Measurements from ENCODE around the gene PCBP3. TPM values are rescaled to one million over a fixed set of nuclear protein-coding genes. Genes with fewer than 3 reads are reported as not detected.

The PCBP3 gene
- total and polyA plus RNA-seq, 2 of the 13 experiments (the other 11 are each of a cell fraction or from before 2014, with no cell fraction given): not detected

- TF ChIP-seq NFYB (CRISPR knock-in tag; IDR thresholded peaks at IDR 0.05) (no peak), ZNF224 (CRISPR knock-in tag; IDR thresholded peaks at IDR 0.05) (no peak), TEAD2 (CRISPR knock-in tag; IDR thresholded peaks at IDR 0.05) (no peak), SUZ12 (IDR thresholded peaks at IDR 0.05; ENCODE audit: low read depth, low read length) (no peak), MAX (IDR thresholded peaks at IDR 0.05) (no peak), ZNF563 (CRISPR knock-in tag; IDR thresholded peaks at IDR 0.05) (no peak), MAFF (IDR thresholded peaks at IDR 0.05; ENCODE audit: low read depth, low read length) (no peak), SMAD3 (CRISPR knock-in tag; IDR thresholded peaks at IDR 0.05) (no peak)
Measured at GRCh38 chr21:45957981-45958600, 314.6 kb downstream of the PCBP3 start (continued).

DNA sequence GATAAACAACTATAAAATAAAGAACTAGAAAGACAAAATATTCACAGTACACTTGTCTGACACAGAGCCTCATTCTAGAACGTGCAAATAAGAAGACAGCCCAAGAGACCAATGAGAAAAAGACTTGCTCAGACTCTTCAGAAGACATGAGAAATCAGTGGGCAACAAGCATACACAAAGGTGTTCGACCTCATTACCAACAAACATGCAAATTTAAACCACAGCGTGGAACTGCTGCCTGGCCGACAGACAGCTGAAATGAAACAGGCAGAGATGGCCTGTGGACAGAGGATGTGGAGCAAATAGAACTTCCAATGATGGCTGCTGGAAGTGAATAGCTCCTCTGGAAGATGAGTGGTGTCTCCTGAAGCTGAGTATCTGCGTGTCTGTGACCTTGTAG is 315.7 kb downstream of the PCBP3 start:
- DNase-seq (ENCODE audit: low spot score) (no peak), FAIRE-seq (no peak), ATAC-seq (no peak)
- ChIA-PET CTCF (ENCODE audit: low intra/inter-chr PET ratio, low total read pairs) (no interaction called here), POLR2A (no interaction called here)
- in situ Hi-C loops (cut with HindIII; ENCODE audit: extremely low pct_ligation_motif_present, low pct_unique_long_range_greater_than_20kb): no loop called here
- Histone ChIP-seq H3K27me3 (ENCODE audit: control insufficient read depth in 1 of 2, insufficient read depth in 2 of 2, low read length in 2 of 2) (peaks cover 0 to 14% of the 10 kb centered on the region in 2 experiments; a peak in 2 of 5 replicates), H2AFZ (ENCODE audit: low read length) (no peak overlapping the region), H3K79me2 (ENCODE audit: insufficient read depth, low read length) (no peaks in the 10 kb centered on the region), H3K4me2 (ENCODE audit: low read depth, low read length) (no peak overlapping the region), H3K9ac (ENCODE audit: insufficient read depth, low read depth, low read length) (no peak overlapping the region), H4K20me1 (ENCODE audit: insufficient read depth, low read length) (no peaks in the 10 kb centered on the region), H3K4me3 (replicated peaks in 1 of 3; ENCODE audit: insufficient read depth in 1 of 3, low read depth in 2 of 3, low read length in 3 of 3) (no peak overlapping the region), H3K9me3 (ENCODE audit: low read length) (no peaks in the 10 kb centered on the region; the same call in 1 of the 2 replicates), H3K4me1 (ENCODE audit: insufficient read depth, low read length) (no peaks in the 10 kb centered on the region), H3K36me3 (replicated peaks in 1 of 2; ENCODE audit: control insufficient read depth in 1 of 2, insufficient read depth in 2 of 2, low read length in 2 of 2) (no peaks in the 10 kb centered on the region), H3K27ac (ENCODE audit: extremely low read length, insufficient read depth, low read length) (no peak overlapping the region)
- 0% methylated on average over 5 of the region's 5 CpGs for WGBS (ENCODE audit: low lambda C conversion rate)
- intact Hi-C loops (cut with micrococcal nuclease; ENCODE audit: unreplicated experiment): no loop called here
- BruUV-seq (replicated peaks): no TSS peak
- TF ChIP-seq HHEX (CRISPR knock-in tag; IDR thresholded peaks at IDR 0.05) (no peak), ZNF550 (CRISPR knock-in tag; IDR thresholded peaks at IDR 0.05; ENCODE audit: borderline replicate concordance) (no peak), RBM22 (optimal IDR thresholded peaks at IDR 0.05; ENCODE audit: low read length) (no peak), PTBP1 (IDR thresholded peaks at IDR 0.05; ENCODE audit: low read depth, low read length, poor library complexity, severe bottlenecking) (no peak), SNAPC5 (CRISPR knock-in tag; IDR thresholded peaks at IDR 0.05; ENCODE audit: borderline replicate concordance) (no peak), ZNF703 (CRISPR knock-in tag; IDR thresholded peaks at IDR 0.05; ENCODE audit: borderline replicate concordance) (no peak), KLF13 (CRISPR knock-in tag; IDR thresholded peaks at IDR 0.05) (no peak)
- TF ChIP-seq, protein P1, sequence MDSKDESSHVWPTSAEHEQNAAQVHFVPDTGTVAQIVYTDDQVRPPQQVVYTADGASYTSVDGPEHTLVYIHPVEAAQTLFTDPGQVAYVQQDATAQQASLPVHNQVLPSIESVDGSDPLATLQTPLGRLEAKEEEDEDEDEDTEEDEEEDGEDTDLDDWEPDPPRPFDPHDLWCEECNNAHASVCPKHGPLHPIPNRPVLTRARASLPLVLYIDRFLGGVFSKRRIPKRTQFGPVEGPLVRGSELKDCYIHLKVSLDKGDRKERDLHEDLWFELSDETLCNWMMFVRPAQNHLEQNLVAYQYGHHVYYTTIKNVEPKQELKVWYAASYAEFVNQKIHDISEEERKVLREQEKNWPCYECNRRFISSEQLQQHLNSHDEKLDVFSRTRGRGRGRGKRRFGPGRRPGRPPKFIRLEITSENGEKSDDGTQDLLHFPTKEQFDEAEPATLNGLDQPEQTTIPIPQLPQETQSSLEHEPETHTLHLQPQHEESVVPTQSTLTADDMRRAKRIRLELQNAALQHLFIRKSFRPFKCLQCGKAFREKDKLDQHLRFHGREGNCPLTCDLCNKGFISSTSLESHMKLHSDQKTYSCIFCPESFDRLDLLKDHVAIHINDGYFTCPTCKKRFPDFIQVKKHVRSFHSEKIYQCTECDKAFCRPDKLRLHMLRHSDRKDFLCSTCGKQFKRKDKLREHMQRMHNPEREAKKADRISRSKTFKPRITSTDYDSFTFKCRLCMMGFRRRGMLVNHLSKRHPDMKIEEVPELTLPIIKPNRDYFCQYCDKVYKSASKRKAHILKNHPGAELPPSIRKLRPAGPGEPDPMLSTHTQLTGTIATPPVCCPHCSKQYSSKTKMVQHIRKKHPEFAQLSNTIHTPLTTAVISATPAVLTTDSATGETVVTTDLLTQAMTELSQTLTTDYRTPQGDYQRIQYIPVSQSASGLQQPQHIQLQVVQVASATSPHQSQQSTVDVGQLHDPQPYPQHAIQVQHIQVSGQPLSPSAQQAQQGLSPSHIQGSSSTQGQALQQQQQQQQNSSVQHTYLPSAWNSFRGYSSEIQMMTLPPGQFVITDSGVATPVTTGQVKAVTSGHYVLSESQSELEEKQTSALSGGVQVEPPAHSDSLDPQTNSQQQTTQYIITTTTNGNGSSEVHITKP (CRISPR knock-in tag; IDR thresholded peaks at IDR 0.05; ENCODE audit: low read depth): no peak
- TF ChIP-seq, protein P2, sequence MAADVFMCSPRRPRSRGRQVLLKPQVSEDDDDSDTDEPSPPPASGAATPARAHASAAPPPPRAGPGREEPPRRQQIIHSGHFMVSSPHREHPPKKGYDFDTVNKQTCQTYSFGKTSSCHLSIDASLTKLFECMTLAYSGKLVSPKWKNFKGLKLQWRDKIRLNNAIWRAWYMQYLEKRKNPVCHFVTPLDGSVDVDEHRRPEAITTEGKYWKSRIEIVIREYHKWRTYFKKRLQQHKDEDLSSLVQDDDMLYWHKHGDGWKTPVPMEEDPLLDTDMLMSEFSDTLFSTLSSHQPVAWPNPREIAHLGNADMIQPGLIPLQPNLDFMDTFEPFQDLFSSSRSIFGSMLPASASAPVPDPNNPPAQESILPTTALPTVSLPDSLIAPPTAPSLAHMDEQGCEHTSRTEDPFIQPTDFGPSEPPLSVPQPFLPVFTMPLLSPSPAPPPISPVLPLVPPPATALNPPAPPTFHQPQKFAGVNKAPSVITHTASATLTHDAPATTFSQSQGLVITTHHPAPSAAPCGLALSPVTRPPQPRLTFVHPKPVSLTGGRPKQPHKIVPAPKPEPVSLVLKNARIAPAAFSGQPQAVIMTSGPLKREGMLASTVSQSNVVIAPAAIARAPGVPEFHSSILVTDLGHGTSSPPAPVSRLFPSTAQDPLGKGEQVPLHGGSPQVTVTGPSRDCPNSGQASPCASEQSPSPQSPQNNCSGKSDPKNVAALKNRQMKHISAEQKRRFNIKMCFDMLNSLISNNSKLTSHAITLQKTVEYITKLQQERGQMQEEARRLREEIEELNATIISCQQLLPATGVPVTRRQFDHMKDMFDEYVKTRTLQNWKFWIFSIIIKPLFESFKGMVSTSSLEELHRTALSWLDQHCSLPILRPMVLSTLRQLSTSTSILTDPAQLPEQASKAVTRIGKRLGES (CRISPR knock-in tag; IDR thresholded peaks at IDR 0.05; ENCODE audit: borderline replicate concordance): no peak

Measured in HepG2 (cell line).